Measurements from ENCODE around the gene EREG.

The EREG gene

GRCh38 chr4:74433043-74433442 lies 68.1 kb downstream of the EREG start:
- no peak for DNase-seq

- no peak for DNase-seq
Measured at GRCh38 chr4:74433541-74434172, 68.7 kb downstream of the EREG start.

GRCh38 chr4:74435296-74435695 lies 70.4 kb downstream of the EREG start:
- DNase-seq = no peak

- DNase-seq = no peak
Measured at GRCh38 chr4:74437866-74438265, 72.9 kb downstream of the EREG start.

Measured in NCI-H446 (cell line).